ENCODE data around the gene COL4A5. TPM values are rescaled to one million over a fixed set of nuclear protein-coding genes. Genes with fewer than 3 reads are reported as not detected.
"Not testable (repeated sequence)": the region's sequence is repeated elsewhere in the genome, so short reads cannot be mapped to it uniquely, and the experiment has no call there.

COL4A5 gene
- not detected for total RNA-seq

DNA sequence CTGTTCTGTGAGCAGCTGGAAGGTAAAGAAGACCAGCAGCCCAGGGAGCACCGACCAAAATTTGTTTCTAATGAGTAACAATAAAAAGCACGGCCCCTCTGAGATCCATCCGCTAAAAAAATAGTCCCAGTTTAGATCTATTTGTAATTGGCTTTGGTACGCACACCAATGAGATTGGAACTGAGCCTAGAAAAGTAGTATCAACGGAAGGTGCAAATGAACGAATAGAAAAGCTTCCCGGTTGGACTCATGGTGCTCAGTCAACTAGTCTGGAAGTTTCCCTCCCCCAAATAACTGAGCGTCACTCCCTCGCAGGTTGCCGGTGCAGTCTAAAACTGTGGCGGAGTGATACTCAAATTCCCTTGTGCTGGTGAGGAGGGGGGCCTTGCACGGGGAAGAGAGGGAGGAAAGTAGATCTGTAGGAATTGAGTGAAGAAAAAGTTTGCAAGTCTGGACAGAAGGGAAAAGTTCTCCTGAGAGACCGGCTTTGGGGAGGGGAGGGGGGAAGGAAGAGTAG, at the start of gene COL4A5:
Gene COL4A5 (plus strand): TSS at position 413 of the 517 bp plus-strand sequence. CDS start 288 bp downstream, outside the sequence.
- H3K4me1 Mint-ChIP-seq (ENCODE audit: low read depth): peaks cover 11% of the 10 kb centered on the region
- intact Hi-C loops (cut with micrococcal nuclease): no loop called here
- no peak for DNase-seq
- H3K27me3 Mint-ChIP-seq (ENCODE audit: low read depth): peaks cover 25% of the 10 kb centered on the region
- no peak within 1 kb of the TSS for H3K27ac Mint-ChIP-seq
- H3K36me3 Mint-ChIP-seq (ENCODE audit: low read depth): no peaks in the 10 kb centered on the region
- H3K9me3 Mint-ChIP-seq: no peaks in the 10 kb centered on the region
- H3K4me3 Mint-ChIP-seq: peak within 1 kb of the TSS; percentile 32
- CTCF ChIA-PET: no interaction called here

DNA sequence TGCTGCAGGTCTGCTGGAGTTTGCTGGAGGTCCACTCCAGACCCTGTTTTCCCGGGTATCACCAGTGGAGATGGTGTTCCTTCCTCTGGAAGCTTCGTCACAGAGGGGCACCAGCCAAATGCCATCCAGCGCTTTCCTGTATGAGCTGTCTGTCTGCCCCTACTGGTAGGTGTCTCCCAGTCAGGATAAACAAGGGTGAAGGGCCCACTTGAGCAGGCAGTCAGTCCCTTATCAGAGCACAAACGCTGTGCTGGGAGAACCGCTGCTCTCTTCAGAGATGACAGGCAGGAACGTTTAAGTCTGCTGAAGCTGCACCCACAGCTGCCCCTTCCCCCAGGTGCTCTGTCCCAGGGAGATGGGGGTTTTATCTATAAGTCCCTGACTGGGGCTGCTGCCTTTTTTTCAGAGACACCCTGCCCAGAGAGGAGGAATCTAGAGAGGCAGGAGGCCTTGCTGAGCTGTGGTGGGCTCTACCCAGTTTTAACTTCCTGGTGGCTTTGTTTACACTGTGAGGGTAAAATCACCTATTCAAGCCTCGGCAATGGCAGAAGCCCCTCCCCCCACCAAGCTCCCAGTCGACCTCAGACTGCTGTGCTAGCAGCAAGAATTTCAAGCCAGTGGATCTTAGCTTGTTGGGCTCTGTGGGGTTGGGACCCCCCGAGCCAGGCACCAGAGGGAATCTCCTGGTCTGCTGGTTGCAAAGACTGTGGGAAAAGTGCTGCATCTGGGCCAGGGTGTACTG, 48.5 kb upstream of the COL4A5 start:
- H3K27ac Mint-ChIP-seq, CTCF ChIA-PET: not testable (repeated sequence)

DNA sequence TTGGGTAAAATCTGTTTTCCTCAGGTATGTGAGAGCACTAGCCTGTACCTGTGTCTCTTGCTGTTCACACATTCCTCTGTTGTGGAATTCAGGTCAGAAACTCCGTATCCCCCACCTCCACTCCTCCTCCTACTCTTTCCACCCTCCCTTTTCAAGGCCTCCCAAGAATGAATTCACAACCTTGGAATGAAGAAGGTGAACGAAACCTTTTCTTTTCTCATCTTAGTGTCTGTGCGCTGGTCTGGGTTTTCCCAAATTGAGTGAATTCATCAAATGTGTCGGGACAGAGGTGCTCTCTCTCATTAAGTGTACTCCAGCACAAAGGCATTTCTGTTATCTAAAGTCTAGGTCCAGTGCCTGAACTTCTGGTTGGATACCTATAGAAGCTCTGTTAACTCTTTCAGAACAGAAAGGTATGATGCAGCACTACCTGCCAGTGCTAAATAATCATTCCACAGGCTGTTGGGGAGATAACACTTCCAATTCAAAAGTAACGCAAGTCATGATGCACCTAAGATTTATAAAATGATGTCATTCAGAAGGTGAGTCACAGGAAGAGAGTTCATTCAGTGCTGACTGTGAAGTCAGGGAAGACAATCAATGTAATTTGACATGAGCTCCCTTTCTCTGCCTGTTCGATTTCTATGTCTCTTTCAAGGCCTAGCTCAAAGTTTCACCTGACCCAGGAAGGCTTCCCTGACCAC, 43.3 kb upstream of the COL4A5 start:
- Mint-ChIP-seq H3K27ac (no peak overlapping the region), H3K4me1 (ENCODE audit: low read depth) (no peaks in the 10 kb centered on the region), H3K4me3 (no peak overlapping the region), H3K36me3 (ENCODE audit: low read depth) (no peaks in the 10 kb centered on the region), H3K27me3 (ENCODE audit: low read depth) (no peaks in the 10 kb centered on the region), H3K9me3 (no peaks in the 10 kb centered on the region)
- no peak for DNase-seq
- CTCF ChIA-PET: no interaction called here
- intact Hi-C loops (cut with micrococcal nuclease): no loop called here

More for the DNA sequence above, 48.5 kb upstream of the COL4A5 start:
- H3K36me3 Mint-ChIP-seq (ENCODE audit: low read depth); DNase-seq; H3K4me3 Mint-ChIP-seq; H3K27me3 Mint-ChIP-seq (ENCODE audit: low read depth); intact Hi-C loops (cut with micrococcal nuclease); H3K9me3 Mint-ChIP-seq; H3K4me1 Mint-ChIP-seq (ENCODE audit: low read depth): not testable (repeated sequence)

DNA sequence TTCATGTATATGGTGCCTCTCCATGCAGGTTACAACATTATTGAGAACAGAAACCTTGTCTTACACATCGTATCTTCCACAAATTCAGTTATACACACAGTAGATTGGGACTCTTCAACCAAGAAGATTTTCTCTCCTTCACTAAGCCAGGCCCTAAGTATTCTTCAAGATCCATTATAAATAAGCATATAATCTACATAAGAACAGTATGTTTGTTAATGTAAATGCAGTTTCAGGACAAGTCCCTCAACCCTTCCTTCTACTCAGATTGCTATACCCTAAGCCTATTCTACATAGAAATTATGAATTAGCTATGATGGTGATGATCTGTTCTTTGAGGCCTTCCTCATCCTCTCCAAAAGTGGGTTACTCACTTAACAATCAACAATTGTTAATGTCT, 42.7 kb upstream of the COL4A5 start:
- Mint-ChIP-seq H3K4me3 (no peak overlapping the region), H3K9me3 (no peaks in the 10 kb centered on the region), H3K27me3 (ENCODE audit: low read depth) (no peaks in the 10 kb centered on the region), H3K36me3 (ENCODE audit: low read depth) (no peaks in the 10 kb centered on the region), H3K27ac (no peak overlapping the region), H3K4me1 (ENCODE audit: low read depth) (no peaks in the 10 kb centered on the region)
- no peak for DNase-seq
- CTCF ChIA-PET: interaction anchor here (0.5 kb wide), 1 partner anchor 186 kb away, joined by 3 read pairs; no protein-coding TSS in a partner anchor
- intact Hi-C loops (cut with micrococcal nuclease): no loop called here

DNA sequence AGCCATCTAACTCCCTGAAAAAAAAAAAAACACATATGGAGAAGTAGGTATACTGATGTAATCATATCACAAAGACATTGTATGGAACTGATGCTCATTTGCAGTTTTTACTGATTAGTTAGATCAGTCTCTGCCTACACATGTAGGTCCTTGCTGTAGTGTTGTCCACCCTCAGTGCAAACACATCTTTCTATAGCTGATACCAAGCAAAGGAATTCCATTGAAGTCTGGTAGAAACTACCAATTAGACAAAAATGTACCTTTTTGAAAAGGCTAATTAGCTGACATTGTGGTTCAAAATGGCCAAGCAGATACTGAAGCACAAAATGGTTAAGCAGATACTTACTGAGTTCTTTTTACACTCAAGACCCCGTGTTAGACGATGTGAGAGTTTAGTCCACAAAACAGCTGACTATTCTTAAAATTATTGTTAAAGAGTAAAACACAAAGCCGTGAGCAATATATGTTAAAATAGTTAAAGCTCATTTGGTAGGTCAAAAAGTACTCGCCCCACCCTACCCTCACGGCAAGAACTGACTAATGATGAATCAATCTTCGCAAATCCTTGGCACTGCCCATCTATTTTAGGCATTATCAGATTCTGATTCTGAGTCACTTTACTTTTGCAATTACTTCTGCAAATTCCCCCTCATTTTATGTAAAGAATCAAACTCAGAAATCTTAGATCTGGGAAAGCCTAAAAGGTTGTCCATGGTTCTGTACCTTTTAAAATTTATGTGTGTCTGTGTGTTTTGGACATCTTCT, 41.8 kb upstream of the COL4A5 start:
- DNase-seq: no peak
- CTCF ChIA-PET: interaction anchor here (0.5 kb wide), 1 partner anchor 186 kb away, joined by 3 read pairs; no protein-coding TSS in a partner anchor

DNA sequence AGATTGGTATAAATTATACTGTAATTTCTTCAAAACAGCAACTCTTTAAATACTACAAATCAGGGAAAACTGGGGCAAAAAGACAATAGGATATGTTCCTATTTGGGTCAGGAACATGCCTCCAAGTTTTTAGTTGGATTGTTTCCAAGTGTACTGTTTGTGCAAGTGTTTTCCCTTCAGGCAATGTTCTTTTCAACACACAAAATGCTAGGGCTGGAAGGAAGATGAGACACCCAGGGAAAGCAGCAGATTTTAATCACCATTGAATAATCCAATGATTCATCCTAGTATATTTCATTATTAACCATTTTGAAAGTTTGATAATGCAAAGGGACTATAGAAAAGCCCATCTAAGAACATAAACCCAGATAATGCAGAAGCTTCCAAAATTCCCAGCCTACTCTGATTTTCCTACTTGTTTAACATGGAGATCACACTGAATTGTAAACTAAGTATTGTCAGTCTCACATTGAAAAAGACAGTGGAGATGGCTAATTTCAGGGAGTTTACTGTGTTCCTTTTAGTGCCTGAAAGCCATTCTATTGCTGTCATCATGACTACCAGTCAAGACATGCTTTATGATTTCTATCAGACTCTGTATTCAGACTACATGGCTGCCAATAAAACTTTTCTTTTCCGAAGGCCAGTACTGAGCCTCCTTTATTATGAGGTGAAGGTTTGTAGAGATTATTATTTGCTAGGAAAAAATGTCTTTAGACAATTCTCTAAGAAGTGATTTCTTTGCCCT, 40.0 kb upstream of the COL4A5 start:
- DNase-seq: no peak
- no peak overlapping the region for H3K4me3 Mint-ChIP-seq
- CTCF ChIA-PET: no interaction called here
- no peaks in the 10 kb centered on the region for H3K4me1 Mint-ChIP-seq (ENCODE audit: low read depth)
- H3K9me3 Mint-ChIP-seq: no peaks in the 10 kb centered on the region
- no peaks in the 10 kb centered on the region for H3K36me3 Mint-ChIP-seq (ENCODE audit: low read depth)
- no peak overlapping the region for H3K27ac Mint-ChIP-seq
- intact Hi-C loops (cut with micrococcal nuclease): no loop called here
- H3K27me3 Mint-ChIP-seq (ENCODE audit: low read depth): no peaks in the 10 kb centered on the region

More for the DNA sequence above, 41.8 kb upstream of the COL4A5 start:
- H3K27me3 Mint-ChIP-seq (ENCODE audit: low read depth): no peaks in the 10 kb centered on the region
- intact Hi-C loops (cut with micrococcal nuclease): no loop called here
- H3K27ac Mint-ChIP-seq: no peak overlapping the region
- no peak overlapping the region for H3K4me3 Mint-ChIP-seq
- no peaks in the 10 kb centered on the region for H3K4me1 Mint-ChIP-seq (ENCODE audit: low read depth)
- no peaks in the 10 kb centered on the region for H3K9me3 Mint-ChIP-seq
- no peaks in the 10 kb centered on the region for H3K36me3 Mint-ChIP-seq (ENCODE audit: low read depth)

DNA sequence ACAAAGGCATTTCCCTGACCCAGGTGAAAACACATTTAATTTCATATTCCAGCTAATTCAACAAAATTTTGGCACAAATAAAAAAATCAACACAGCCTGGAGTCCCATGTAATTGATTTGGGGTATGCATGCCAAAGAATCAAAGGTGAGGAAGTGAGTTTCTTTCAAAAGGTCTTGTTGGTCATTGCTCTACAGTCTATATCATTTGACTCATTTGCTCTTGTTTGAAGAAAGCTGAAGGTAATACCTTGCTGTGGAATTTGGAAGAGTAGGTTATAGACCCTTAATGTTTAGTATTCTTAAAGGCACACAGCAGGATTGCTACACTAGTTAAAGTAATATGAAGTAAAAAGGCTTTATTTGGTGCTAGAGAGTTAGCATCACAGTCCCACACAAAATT, 26.9 kb upstream of the COL4A5 start:
- Mint-ChIP-seq H3K4me1 (ENCODE audit: low read depth) (no peaks in the 10 kb centered on the region), H3K27ac (no peak overlapping the region), H3K9me3 (no peaks in the 10 kb centered on the region), H3K4me3 (no peak overlapping the region), H3K36me3 (ENCODE audit: low read depth) (no peaks in the 10 kb centered on the region), H3K27me3 (ENCODE audit: low read depth) (no peaks in the 10 kb centered on the region)
- CTCF ChIA-PET: no interaction called here
- intact Hi-C loops (cut with micrococcal nuclease): no loop called here
- DNase-seq: no peak

DNA sequence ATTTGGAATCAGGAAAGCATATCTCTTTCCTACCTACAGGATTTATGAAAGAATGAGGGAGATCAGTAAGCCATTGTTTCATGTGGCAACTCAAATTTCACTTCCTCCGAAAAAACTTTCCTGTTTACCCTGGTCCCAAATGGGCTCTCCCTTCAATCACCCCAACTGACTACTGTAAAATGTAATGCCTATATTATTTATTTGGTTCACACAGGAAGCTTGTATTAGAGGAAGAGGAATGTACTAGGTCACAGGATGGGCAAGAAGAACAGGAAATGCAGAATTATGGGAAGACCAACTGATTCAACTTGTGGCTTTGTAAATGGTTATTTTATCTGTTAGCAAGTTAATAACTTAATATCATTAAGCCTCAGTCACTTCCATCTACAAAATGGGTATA, 24.5 kb upstream of the COL4A5 start:
- Mint-ChIP-seq H3K9me3 (no peaks in the 10 kb centered on the region), H3K4me3 (no peak overlapping the region), H3K4me1 (ENCODE audit: low read depth) (no peaks in the 10 kb centered on the region), H3K36me3 (ENCODE audit: low read depth) (no peaks in the 10 kb centered on the region), H3K27me3 (ENCODE audit: low read depth) (no peaks in the 10 kb centered on the region), H3K27ac (no peak overlapping the region)
- intact Hi-C loops (cut with micrococcal nuclease): no loop called here
- no peak for DNase-seq
- CTCF ChIA-PET: no interaction called here

DNA sequence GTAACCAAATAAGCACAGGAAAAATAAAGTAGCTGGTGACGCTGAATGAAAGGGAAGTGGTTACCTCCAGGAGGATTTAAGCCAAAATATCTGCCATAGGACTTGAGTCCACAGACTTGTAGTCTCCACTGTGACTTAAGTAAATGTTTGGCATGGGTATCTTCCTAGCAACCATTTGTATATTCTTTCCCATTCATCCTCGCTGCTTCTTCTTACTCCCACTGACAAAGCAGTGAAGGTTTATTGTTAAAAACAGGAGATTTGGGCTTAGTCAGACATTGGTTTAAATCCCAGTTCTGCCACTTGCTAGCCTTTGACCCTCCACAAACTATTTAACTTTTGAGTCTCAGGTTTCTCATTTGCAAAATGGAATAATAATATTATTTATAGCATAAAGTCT, 23.7 kb upstream of the COL4A5 start:
- intact Hi-C loops (cut with micrococcal nuclease): no loop called here
- H3K9me3 Mint-ChIP-seq: no peaks in the 10 kb centered on the region
- H3K36me3 Mint-ChIP-seq (ENCODE audit: low read depth): no peaks in the 10 kb centered on the region
- H3K27me3 Mint-ChIP-seq (ENCODE audit: low read depth): no peaks in the 10 kb centered on the region
- H3K4me1 Mint-ChIP-seq (ENCODE audit: low read depth): no peaks in the 10 kb centered on the region
- no peak overlapping the region for H3K4me3 Mint-ChIP-seq
- CTCF ChIA-PET: no interaction called here
- no peak overlapping the region for H3K27ac Mint-ChIP-seq
- DNase-seq: no peak

DNA sequence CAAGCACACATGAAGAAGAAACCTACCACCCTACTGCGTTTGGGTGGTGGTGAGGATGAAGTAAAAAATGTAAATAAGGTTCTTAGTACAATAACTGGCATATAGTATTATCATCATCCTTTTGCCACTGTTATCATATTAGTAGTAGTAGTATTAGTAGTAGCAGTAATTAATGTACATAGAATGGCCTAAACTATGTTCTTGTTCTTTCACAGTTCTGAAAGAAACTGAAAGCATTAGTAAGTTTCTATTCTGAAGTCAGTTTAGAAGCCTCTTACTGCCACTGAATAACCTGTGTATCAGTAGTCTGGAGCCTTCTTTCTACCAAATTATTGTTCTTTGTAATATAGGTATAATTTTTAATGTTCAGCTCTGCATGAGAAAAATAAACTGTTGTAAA, 22.4 kb upstream of the COL4A5 start:
- intact Hi-C loops (cut with micrococcal nuclease): no loop called here
- Mint-ChIP-seq H3K9me3 (no peaks in the 10 kb centered on the region), H3K27ac (no peak overlapping the region), H3K4me3 (no peak overlapping the region), H3K4me1 (ENCODE audit: low read depth) (no peaks in the 10 kb centered on the region), H3K27me3 (ENCODE audit: low read depth) (no peaks in the 10 kb centered on the region), H3K36me3 (ENCODE audit: low read depth) (no peaks in the 10 kb centered on the region)
- DNase-seq: no peak
- CTCF ChIA-PET: no interaction called here

DNA sequence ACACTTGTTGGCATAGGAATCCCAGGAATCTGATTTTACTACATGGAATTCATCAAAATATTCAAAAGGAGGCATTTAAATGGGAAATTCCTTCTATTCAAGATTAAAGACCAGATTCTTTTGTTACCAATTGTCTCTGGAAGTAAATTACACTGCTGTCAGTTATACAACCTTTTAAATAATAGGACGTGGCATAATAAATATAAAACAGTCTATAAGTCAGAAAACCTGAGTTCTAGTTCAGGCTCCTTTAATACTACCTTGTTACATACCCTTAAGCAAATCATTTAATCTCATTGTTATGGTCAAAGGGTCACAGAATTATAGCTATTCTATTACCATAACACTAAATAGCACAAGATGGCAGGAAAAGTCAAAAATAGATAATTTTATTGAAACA, 20.2 kb upstream of the COL4A5 start:
- DNase-seq: no peak
- CTCF ChIA-PET: no interaction called here
- H3K4me3 Mint-ChIP-seq: no peak overlapping the region
- H3K36me3 Mint-ChIP-seq (ENCODE audit: low read depth): no peaks in the 10 kb centered on the region
- no peaks in the 10 kb centered on the region for H3K27me3 Mint-ChIP-seq (ENCODE audit: low read depth)
- H3K9me3 Mint-ChIP-seq: no peaks in the 10 kb centered on the region
- no peaks in the 10 kb centered on the region for H3K4me1 Mint-ChIP-seq (ENCODE audit: low read depth)
- H3K27ac Mint-ChIP-seq: no peak overlapping the region
- intact Hi-C loops (cut with micrococcal nuclease): no loop called here

DNA sequence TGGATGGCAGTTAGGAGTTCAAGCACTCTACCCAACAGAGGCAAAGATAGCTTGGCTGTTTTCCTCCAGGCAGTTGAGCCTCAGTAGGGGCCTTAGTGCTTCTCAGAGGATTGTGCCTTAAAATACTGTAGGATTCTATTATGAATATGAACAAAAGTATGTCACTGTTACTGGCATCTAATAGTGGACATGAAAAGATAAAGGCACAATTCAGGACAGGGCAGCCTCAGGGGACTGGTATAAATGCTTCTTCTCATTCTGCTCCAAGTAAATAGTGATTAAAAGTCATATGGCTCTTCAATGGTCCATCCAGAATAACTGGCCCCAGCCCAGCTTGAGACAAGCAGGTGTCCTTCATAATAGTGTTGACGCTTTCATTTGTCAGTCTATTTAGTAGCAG, 19.2 kb upstream of the COL4A5 start:
- CTCF ChIA-PET: no interaction called here

More for the DNA sequence above, 19.2 kb upstream of the COL4A5 start:
- H3K4me1 Mint-ChIP-seq (ENCODE audit: low read depth): no peaks in the 10 kb centered on the region
- H3K9me3 Mint-ChIP-seq: no peaks in the 10 kb centered on the region
- DNase-seq: no peak
- no peaks in the 10 kb centered on the region for H3K27me3 Mint-ChIP-seq (ENCODE audit: low read depth)
- H3K4me3 Mint-ChIP-seq: no peak overlapping the region
- intact Hi-C loops (cut with micrococcal nuclease): no loop called here
- no peak overlapping the region for H3K27ac Mint-ChIP-seq
- no peaks in the 10 kb centered on the region for H3K36me3 Mint-ChIP-seq (ENCODE audit: low read depth)

Measured in activated naive CD4-positive, alpha-beta T cell treated with anti-CD3 and anti-CD28 coated beads for 36 hours (primary cell).